C4-2B (cell line): ENCODE results near the gene HERC4.

Experiments
- CTCF ChIP-seq: fragments of 450-650 bp; conservative IDR thresholded peaks from 2 replicates; pipeline ENCODE4 v1.5.1; 2017; ENCODE audit warnings: mild to moderate bottlenecking
- ZFX ChIP-seq: fragments of 450-650 bp; IDR thresholded peaks from 2 replicates; pipeline ENCODE4 v1.6.1; 2017

- no peak for TF ChIP-seq CTCF
- no peak for TF ChIP-seq ZFX
These were observed 86.5 kb downstream of the HERC4 start for GRCh38 chr10:67988606-67989005.
